Ectodermal cell (in vitro differentiated cells): ENCODE results near the gene CALHM2.

Experiments used
- H3K27ac ChIP-seq: 2 replicates; pipeline ENCODE4 v1.7.0; 2013; ENCODE audit warnings: mild to moderate bottlenecking, low read depth, low read length; ENCODE audit not compliant: insufficient read depth, poor library complexity, severe bottlenecking
- H3K27me3 ChIP-seq: 2 replicates; pipeline ENCODE4 v1.7.0; 2013; ENCODE audit warnings: mild to moderate bottlenecking, low read length; ENCODE audit not compliant: insufficient read depth, control insufficient read depth, poor library complexity, severe bottlenecking
- H3K36me3 ChIP-seq: one replicate; pipeline ENCODE4 v1.7.0; 2013; ENCODE audit warnings: low read length; ENCODE audit not compliant: control insufficient read depth, insufficient read depth
- H3K4me1 ChIP-seq: one replicate; pipeline ENCODE4 v1.7.0; 2013; ENCODE audit warnings: low read length; ENCODE audit not compliant: control insufficient read depth, insufficient read depth
- H3K4me3 ChIP-seq: 2 replicates; pipeline ENCODE4 v1.7.0; 2013; ENCODE audit warnings: low read depth, low read length, control low read depth; ENCODE audit not compliant: insufficient read depth
- H3K9me3 ChIP-seq: 2 replicates; pipeline ENCODE4 v1.7.0; 2013; ENCODE audit warnings: mild to moderate bottlenecking, low read length, moderate library complexity; ENCODE audit not compliant: control insufficient read depth
- WGBS, 2 experiments: methylation state at CpG; one replicate each; pipeline ENCODE4 v1.1.7; 2013; ENCODE audit warnings: missing lambda C conversion rate in 2 of 2; 5-methylcytosine and 5-hydroxymethylcytosine counted together

CALHM2 gene

DNA sequence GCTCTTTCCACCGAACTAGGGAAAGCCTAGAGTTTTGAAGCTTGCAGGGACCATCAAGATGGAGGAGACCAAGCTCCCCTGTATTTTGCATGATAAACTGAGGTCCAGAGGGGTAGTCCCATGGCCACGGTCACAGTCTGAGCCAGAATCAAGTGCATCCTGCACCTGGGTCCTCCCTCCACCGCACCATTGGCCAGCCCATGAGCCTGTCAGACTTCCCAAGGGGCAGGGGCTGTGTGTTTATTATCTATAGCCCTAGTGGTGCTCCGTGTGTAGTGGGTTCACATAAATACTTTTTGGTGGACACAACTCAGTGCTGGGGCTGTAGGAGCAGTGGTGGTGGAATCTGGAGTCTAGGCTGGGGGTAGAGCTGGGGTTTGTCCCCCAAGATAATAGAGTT is 23.3 kb upstream of the CALHM2 start:
- no peak overlapping the region for H3K27ac ChIP-seq
- WGBS, 2 experiments: 77 to 79% methylated on average over 4 of the region's 4 CpGs
- no peaks in the 10 kb centered on the region for H3K27me3 ChIP-seq
- H3K4me1 ChIP-seq: peaks cover 5% of the 10 kb centered on the region
- H3K4me3 ChIP-seq: no peak overlapping the region
- H3K36me3 ChIP-seq: no peaks in the 10 kb centered on the region
- H3K9me3 ChIP-seq: no peaks in the 10 kb centered on the region

DNA sequence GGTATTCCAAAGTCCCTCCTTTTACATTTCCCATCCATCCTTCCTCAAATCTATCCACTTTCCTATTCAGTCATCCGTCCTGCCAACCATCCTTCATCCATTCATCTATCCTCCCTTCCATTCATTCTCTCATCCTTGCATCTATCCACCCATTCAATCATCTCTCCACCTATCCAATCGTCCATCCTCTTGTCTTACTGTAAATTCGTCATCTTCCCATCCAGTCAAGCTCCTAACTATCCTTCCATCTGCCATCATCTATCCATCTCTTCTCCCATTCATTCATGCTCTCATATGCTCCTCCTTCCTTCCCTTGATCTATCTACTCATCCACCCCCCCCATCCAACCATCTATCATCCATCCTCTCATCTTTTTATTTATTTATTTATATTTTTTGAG is 21.9 kb upstream of the CALHM2 start:
- Histone ChIP-seq H3K27ac (no peak overlapping the region), H3K4me1 (peaks cover 5% of the 10 kb centered on the region), H3K36me3 (no peaks in the 10 kb centered on the region), H3K4me3 (no peak overlapping the region), H3K9me3 (no peaks in the 10 kb centered on the region), H3K27me3 (no peaks in the 10 kb centered on the region)
- WGBS, 2 experiments: 86 to 88% methylated on average over 3 of the region's 3 CpGs

DNA sequence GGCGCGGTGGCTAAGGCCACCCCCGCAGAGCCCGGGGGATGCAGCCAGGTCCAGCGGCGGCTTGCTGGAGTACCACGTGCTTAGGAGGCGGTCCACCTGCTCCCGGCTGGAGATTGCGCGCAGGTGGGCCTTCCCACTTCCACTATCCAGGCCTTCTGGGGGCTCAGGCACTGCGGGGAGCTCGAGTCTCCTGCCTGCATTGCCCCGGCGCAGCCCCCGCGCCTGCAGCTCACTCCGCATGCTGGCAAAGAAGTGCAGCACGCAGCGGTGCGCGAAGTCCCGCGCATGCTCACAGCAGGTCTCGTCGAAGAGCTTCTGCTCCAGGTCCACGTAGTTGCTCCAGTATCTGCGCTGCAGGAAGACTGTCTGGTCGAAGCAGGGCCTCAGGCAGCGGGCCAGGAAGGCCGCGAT is 21.1 kb upstream of the CALHM2 start:
- 96% methylated on average over 32 of the region's 32 CpGs for WGBS, 2 experiments

GRCh38 chr10:103472005-103472404 is 19.8 kb upstream of the CALHM2 start:
- no peaks in the 10 kb centered on the region for H3K9me3 ChIP-seq
- 85 to 87% methylated on average over 2 of the region's 2 CpGs for WGBS, 2 experiments
- no peak overlapping the region for H3K4me3 ChIP-seq
- peaks cover 5% of the 10 kb centered on the region for H3K4me1 ChIP-seq
- no peaks in the 10 kb centered on the region for H3K27me3 ChIP-seq
- H3K36me3 ChIP-seq: no peaks in the 10 kb centered on the region
- H3K27ac ChIP-seq: no peak overlapping the region

More for the DNA sequence above, 21.1 kb upstream of the CALHM2 start:
- Histone ChIP-seq H3K36me3 (no peaks in the 10 kb centered on the region), H3K9me3 (no peaks in the 10 kb centered on the region), H3K4me3 (no peak overlapping the region), H3K27me3 (no peaks in the 10 kb centered on the region), H3K4me1 (peaks cover 5% of the 10 kb centered on the region), H3K27ac (no peak overlapping the region)

- H3K27me3 ChIP-seq: no peaks in the 10 kb centered on the region
- H3K4me1 ChIP-seq: peaks cover 5% of the 10 kb centered on the region
- no peaks in the 10 kb centered on the region for H3K36me3 ChIP-seq
- H3K27ac ChIP-seq: no peak overlapping the region
- 78 to 79% methylated on average over 14 of the region's 14 CpGs for WGBS, 2 experiments
- no peak overlapping the region for H3K4me3 ChIP-seq
- H3K9me3 ChIP-seq: no peaks in the 10 kb centered on the region
Measured at GRCh38 chr10:103470761-103471653, 18.8 kb upstream of the CALHM2 start.

DNA sequence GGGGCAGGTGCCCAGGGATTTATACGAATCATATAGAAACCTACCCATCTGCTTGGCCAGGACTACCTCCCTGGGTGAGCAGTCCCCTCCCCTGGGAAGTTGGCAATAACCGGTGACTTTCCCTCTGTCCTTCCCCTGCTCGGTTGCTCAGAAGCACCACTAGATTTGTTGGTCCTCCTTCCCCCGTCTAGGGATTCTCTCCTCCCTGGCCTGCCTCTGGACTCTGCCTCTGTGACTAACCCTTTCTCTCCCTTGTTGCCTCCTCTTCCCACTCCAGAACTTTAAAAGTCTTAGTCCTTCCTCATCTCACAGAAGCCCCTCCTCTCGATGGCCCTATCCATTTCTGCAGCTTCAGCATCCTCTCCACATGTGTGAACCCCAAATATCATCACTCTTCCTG is 17.0 kb upstream of the CALHM2 start:
- H3K4me1 ChIP-seq: peaks cover 5% of the 10 kb centered on the region
- 87 to 89% methylated on average over 5 of the region's 5 CpGs for WGBS, 2 experiments

GRCh38 chr10:103467406-103467805 is 15.2 kb upstream of the CALHM2 start:
- no peaks in the 10 kb centered on the region for H3K9me3 ChIP-seq
- no peaks in the 10 kb centered on the region for H3K36me3 ChIP-seq
- H3K27me3 ChIP-seq: no peaks in the 10 kb centered on the region
- WGBS, 2 experiments: 90 to 93% methylated on average over 7 of the region's 7 CpGs
- H3K4me1 ChIP-seq: peaks cover 5% of the 10 kb centered on the region
- H3K27ac ChIP-seq: no peak overlapping the region
- no peak overlapping the region for H3K4me3 ChIP-seq

More for the DNA sequence above, 17.0 kb upstream of the CALHM2 start:
- Histone ChIP-seq H3K9me3 (no peaks in the 10 kb centered on the region), H3K27ac (no peak overlapping the region), H3K36me3 (no peaks in the 10 kb centered on the region), H3K4me3 (no peak overlapping the region), H3K27me3 (no peaks in the 10 kb centered on the region)

GRCh38 chr10:103466734-103467133 is 14.6 kb upstream of the CALHM2 start:
- 82 to 88% methylated on average over 3 of the region's 3 CpGs for WGBS, 2 experiments
- Histone ChIP-seq H3K27me3 (no peaks in the 10 kb centered on the region), H3K27ac (no peak overlapping the region), H3K9me3 (no peaks in the 10 kb centered on the region), H3K4me3 (no peak overlapping the region), H3K36me3 (no peaks in the 10 kb centered on the region), H3K4me1 (peaks cover 5% of the 10 kb centered on the region)

GRCh38 chr10:103465411-103466179 is 13.4 kb upstream of the CALHM2 start:
- Histone ChIP-seq H3K36me3 (no peaks in the 10 kb centered on the region), H3K27ac (no peak overlapping the region), H3K27me3 (no peaks in the 10 kb centered on the region), H3K4me1 (no peaks in the 10 kb centered on the region), H3K9me3 (no peaks in the 10 kb centered on the region), H3K4me3 (no peak overlapping the region)
- 94% methylated on average over 14 of the region's 14 CpGs for WGBS, 2 experiments

DNA sequence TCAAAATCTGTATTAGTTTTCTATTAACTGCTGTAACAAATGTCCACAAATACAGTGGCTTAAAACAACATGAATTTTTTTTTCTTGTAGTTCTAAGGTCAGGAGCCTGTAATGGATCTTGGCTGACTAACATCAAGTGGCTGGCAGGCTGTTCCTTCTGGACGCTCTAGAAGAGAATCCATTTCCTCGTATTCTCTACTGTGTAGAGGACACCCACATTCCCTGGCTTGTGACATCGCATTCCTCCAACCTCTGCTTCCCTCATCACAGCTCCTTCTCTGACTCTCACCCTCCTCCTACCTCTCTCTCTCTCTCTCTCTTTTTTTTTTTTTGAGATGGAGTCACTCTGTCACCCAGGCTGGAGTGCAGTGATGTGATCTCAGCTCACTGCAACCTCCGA is 11.3 kb upstream of the CALHM2 start:
- Histone ChIP-seq H3K4me3 (no peak overlapping the region), H3K27me3 (no peaks in the 10 kb centered on the region), H3K36me3 (no peaks in the 10 kb centered on the region), H3K27ac (no peak overlapping the region), H3K9me3 (no peaks in the 10 kb centered on the region), H3K4me1 (no peaks in the 10 kb centered on the region)
- WGBS, 2 experiments: 89 to 93% methylated on average over 4 of the region's 4 CpGs
